Hematopoietic multipotent progenitor cell treated with erythropoietin and hydrocortisone succinate and interleukin-3 and kit ligand, for 15 days (in vitro differentiated cells): Measurements from ENCODE around the gene ZFAND6.
"Not testable (repeated sequence)": the region's sequence is repeated elsewhere in the genome, so short reads cannot be mapped to it uniquely, and the experiment has no call there.

Experiments
- DNase-seq: peaks from one replicate; pipeline ENCODE4 v3.0.0-alpha.2; 2015; ENCODE audit warnings: low spot score

ZFAND6 gene

DNA sequence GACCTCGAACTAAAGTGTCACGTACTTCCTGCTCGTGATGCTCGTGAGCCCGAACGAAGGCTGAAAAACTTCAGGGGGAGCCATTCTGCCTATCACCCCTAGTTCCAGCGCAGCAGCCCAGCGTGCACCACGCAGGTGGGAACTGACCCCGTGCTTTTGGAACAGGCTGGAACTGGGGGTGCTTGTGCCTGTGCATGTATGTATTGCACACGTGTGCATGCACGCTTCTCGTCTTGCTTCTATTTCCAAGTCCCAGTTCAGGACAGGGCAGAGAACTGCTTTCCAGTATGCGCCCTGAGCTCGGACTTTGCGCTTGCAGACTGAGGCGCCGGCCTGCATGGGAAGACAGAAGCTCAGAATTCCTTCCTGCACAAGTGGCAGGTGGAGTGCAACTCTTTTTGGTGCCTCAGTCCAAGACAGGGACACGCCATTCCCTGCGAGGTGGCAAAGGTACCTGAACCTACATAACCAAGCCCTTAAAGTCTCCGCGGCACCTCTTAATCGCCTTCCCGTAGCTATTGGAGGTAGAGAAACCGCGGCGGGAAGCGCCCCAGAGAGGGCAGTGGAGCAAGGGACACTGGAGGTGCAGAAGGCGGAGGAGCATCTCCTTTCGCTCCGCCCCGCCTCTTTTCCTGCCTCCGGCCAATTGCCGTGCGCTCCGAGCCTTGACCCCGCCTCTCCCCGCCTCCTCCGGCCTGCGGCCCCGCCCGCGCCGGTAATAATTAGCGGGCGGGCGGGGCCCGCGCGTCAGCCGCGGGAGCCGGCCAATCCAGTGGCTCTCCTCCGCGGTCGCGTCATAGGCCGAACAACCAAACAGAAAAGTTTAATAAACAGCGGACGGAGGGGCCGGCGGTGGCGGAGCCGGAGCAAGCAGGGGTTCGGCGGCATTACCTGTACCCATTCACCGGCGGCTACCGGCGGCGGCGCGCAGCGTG lies at the start of gene ZFAND6:
ZFAND6 (plus strand) TSS at position 826 of the 935 bp plus-strand sequence. CDS start 60,669 bp downstream, outside the sequence.
- DNase-seq: peak; percentile 96

DNA sequence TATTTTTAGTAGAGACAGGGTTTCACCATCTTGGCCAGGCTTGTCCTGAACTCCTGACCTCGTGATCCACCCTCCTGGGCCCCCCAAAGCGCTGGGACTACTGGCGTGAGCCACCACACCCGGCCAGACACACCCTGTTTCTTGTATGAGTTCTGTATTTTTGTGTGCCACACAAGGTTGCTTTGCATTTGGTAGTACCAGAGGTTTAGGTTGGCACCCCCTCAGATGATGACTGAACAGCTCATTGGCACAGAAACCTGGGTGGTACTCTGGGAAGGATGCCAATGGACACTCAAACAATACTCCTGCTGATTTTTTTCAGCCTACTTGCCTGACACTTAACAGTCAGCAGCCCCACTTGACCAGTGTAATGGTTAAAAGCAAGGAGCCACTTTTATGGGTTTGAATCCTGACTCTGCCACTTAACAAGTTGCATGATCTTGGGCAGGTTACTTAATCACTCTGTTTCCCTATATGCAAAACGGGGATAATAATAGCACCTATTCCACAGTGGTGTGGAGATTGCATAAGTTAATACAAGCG lies 49.3 kb upstream of the ZFAND6 start:
- no peak for DNase-seq

DNA sequence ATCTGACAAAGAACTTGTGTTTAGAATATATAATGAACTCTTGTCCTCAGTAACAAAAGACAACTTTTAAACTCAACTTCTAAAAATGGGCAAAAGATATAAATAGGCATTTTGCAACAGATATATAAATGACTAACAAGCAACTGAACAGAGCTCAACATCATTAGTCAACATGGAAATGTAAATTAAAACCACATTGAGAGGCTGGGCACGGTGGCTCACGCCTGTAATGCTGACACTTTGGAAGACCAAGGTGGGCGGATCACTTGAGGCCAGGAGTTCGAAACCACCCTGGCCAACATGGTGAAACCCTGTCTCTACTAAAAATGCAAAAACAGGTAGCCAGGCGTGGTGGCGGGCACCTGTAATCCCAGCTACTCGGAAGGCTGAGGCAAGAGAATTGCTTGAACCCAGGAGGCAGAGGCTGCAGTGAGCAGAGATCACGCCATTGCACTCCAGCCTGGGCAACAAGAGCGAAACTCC lies 48.4 kb upstream of the ZFAND6 start:
- not testable (repeated sequence) for DNase-seq

DNA sequence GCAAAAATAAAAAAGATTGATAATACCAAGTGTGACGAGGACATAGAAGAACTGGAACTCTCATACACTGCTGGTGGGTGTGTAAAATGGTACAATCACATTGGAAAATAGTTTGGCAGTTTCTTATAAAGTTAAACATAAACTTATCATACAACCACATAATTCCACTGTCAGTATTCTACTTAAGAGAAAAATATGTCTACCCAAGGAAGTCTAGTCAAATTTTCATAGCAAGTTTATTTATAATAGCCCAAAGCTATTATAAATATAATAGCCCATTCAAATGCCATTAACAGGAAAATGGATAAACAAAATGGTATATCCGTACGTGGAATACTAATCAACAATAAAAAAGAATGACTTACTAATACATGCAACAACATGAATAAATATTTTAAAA lies 47.9 kb upstream of the ZFAND6 start:
- DNase-seq: no peak

DNA sequence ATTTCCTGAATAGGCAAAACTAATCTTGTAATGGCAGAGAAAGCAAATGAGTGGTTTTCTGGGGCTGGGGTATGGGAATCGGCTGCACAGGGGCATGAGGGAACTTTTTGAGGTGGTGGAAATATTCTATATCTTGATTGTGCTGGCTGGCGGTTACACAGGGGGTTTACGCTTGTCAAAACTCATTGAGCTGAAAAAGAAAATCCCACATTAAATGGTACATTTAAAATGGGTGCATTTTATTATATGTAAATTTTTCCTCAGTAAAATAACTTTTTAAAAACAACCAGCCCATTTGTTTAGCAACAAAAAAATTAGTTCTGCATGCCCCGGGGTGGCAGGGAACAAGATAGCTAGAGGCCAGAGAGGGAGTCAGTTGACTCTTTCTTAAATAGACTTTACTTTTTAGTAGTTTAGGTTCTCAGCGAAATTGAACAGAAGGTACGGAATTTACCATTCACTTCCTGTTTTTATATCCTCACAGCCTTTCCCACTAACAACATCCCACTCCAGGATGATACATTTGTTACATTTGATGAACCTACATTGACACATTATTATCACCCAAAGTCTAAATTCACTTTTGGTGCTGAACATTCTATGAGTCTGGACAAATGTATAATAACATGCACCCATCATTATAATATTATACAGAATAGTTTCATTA lies 47.3 kb upstream of the ZFAND6 start:
- no peak for DNase-seq

DNA sequence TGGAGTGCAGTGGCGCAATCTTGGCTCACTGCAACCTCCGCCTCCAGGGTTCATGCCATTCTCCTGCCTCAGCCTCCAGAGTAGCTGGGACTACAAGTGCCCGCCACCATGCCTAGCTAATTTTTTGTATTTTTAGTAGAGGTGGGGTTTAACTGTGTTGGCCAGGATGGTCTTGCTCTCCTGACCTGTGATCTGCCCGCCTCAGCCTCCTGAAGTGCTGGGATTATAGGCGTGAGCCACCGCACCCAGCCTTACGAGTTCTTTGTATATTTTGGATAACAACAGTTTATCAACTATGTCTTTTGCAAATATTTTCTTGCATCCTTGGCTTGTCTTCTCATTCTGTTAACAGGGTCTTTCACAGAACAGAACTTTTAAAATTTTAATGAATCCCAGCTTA lies 45.3 kb upstream of the ZFAND6 start:
- not testable (repeated sequence) for DNase-seq

DNA sequence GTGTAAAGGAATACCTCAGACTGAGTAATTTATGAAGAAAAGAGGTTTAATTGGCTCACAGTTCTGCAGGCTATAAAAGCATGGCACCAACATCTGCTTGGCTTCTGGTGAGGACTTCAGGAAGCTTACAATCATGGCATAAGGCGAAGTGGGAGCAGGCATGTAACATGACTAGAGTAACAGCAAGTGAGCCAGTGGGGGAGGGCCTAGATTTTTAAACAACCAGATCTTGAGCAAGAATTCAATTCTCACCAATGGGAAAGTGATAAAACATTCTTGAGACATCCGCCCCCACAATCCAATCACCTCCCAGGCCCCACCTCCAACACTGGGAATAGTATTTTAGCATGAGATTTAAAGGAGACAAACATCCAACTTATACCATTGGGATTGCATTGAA lies 44.3 kb upstream of the ZFAND6 start:
- no peak for DNase-seq

DNA sequence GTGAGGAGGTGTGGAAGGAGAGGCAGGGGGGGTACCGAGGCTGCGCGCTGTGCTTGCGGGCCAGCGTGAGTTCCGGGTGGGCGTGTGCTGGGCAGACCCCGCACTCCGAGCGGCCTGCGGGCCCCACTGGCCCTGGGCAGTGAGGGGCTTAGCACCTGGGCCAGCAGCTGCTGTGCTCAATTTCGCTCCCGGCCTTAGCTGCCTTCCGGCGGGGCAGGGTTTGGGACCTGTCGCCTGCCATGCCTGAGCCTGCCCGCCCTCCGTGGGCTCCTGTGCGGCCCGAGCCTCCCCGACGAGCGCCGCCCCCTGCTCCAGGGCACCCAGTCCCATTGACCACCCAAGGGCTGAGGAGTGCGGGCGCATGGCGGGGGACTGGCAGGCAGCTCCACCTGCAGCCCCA lies 43.0 kb upstream of the ZFAND6 start:
- DNase-seq: not testable (repeated sequence)

DNA sequence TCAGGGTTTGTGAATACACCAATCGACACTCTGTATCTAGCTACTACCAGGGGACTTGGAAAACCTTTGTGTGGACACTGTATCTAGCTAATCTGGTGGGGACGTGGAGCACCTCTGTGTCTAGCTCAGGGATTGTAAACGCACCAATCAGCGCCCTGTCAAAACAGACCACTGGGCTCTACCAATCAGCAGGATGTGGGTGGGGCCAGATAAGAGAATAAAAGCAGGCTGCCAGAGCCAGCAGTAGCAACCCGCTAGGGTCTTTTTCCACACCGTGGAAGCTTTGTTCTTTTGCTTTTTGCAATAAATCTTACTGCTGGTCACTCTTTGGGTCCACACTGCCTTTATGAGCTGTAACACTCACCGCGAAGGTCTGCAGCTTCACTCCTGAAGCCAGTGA lies 42.3 kb upstream of the ZFAND6 start:
- DNase-seq: not testable (repeated sequence)

DNA sequence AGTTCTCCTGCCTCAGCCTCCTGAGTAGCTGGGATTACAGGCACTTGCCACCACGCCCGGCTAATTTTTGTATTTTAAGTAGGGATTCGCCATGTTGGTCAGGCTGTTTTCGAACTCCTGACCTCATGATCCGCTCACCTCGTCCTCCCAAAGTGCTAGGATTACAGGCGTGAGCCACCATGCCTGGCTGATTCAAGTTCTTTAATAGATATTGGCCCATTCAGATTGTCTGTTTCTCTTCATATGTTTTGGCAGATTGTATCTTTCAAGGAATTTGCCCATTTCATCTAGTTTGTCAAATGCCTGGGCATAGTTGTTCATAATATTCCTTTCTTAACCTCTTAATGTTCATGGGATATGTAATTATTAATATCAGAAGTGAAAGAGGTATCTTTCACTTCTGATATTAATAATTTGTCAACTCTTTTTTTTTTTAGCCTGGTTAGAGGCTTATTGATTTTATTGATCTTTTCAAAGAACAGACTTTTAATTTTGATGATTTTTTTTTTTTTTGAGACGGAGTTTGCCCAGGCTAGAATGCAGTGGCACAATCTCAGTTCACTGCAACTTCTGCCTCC lies 40.2 kb upstream of the ZFAND6 start:
- no peak for DNase-seq

DNA sequence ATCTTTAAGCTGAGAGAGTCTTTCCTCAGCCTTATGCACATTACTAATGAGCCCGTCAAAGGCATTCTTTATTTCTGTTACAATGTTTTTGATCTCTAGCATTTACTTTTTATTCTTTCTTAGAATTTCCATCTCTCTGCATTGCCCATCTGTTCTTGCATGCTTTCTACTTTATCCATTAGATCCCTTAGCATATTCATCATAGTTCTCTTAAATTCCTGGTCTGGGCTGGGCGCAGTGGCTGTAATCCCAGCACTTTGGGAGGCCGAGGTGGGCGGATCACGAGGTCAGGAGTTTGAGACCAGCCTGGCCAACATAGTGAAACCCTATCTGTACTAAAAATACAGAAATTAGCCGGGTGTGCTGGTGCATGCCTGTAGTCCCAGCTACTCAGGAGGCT lies 39.3 kb upstream of the ZFAND6 start:
- not testable (repeated sequence) for DNase-seq

DNA sequence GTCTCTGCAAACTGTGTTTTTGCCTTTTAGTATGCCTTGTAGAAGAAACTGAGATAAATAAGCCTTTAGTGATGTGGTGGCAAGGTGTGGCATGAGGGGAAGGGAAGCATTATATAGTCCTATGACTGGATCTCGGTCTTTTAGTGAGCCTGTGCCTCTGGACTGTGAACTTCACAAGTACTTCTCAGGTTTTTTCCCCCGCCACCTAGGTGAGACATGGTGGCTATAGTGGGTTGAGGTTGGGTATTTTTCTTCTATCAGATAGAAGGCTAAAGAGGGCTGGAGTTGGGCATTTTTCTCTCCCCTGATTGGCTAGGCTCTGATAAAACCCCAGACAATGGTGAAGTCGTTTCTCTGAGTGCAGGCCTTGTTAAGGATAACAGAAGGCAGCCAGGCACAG lies 38.7 kb upstream of the ZFAND6 start:
- no peak for DNase-seq

DNA sequence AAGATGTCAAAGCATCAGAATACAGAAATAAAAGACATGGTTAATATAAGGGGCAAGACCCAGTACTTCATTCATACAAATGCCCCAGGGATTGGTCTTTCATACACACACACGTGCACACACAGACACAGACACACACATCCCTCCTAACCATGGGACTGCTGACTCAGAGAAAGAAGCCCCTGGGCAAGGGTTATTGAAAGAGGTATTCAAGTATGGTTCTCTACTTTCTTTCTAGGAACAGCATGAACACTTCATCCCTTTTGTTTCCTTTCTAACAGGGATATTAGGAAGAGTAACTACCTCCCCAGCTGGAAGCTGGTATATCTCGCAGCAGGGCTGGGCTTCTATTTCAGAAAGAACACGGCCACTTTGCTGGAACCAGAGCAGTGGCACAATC lies 33.2 kb upstream of the ZFAND6 start:
- no peak for DNase-seq

DNA sequence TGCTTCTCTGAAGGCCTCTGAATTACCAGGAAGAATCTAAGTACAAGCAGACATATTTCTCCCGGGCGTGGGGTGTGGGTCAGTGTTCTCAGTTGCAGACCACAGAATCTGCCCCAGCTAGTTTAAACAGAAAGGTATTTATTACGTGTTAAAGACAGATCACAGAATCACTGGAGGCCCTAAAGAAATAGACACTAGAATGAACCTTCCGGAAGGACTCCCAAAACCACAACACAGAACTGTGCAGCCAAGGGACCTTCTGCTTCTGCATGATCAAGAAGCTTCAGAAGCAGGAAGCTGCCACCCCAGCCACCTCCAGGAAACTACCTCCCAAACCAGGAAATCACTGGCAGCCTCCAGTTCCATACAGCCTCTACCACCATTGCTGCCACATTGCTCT lies 32.7 kb upstream of the ZFAND6 start:
- DNase-seq: no peak

DNA sequence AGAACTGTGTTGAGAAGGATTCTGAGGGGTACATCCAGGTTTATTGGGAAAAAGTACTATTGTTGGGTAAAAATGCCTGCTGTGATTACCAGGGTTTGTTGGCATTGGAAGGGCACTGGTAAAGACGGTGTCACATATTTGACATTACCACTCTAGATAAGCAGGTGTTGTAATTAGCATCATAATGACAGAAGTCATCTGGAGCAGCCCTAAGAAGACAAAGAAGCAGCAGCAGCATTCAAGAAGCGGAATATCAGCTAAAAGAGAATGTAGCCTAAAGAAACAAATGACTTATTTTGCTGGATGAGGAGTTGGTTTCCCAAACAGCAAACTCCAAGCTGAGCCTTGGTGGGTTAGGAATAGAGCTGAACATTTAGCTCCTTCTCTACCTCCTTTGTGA lies 30.5 kb upstream of the ZFAND6 start:
- no peak for DNase-seq

DNA sequence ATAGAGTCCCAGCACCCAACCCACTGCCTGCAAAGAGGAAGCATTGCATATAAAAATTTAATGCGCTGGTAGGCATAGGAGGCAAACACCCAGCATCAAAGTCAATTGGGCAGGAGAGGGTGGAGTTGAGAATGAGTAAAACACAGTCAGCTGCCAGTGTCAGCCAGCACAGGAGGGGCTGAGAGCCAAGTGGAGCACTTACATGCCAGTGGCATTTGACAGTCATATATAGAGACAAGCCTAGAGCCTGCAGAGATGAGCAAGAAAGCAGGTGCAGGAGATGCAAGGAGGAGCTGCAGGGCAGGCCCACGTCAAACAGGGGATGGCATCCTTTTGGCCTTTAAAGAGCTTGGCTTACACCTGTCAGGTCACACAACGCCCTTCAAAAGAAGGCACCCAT lies 27.6 kb upstream of the ZFAND6 start:
- no peak for DNase-seq

DNA sequence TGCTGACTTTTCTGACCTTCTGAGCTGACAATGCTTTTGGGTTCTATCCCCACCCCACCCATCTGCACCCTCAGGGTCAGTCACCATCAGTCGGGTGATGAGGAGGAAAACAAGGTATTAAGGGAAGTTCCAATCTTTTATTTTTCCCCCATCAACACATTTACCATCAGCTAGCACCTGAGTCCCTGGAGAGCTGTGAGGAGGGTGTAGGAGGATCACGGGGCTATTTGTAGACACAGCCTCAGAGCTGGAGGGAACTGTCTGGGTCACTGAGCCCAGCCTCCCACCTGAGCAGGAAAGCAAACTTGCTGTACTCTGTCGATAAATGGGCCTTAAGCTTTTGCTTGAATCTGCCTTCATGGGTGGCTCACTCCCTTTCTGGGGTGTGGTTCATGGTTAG lies 24.8 kb upstream of the ZFAND6 start:
- DNase-seq: no peak

DNA sequence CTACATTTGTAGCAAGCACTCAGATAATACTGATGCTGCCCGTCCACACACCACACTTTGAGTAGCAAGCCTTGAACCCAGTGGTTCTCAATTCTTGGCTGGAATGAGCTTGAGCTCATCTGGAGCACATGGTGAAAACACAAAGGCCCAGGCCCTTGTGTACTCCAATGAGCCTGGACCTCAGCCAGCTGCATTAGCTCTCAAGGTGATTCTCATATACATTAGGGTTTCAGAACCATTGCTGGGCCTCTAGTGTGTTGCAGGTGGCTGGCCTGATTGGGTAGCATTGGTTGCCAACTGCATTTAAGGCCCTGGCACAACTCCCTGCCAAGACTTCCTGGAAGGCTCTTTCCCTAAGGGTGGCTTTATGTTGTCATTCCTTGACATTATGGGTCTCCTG lies 23.4 kb upstream of the ZFAND6 start:
- no peak for DNase-seq

DNA sequence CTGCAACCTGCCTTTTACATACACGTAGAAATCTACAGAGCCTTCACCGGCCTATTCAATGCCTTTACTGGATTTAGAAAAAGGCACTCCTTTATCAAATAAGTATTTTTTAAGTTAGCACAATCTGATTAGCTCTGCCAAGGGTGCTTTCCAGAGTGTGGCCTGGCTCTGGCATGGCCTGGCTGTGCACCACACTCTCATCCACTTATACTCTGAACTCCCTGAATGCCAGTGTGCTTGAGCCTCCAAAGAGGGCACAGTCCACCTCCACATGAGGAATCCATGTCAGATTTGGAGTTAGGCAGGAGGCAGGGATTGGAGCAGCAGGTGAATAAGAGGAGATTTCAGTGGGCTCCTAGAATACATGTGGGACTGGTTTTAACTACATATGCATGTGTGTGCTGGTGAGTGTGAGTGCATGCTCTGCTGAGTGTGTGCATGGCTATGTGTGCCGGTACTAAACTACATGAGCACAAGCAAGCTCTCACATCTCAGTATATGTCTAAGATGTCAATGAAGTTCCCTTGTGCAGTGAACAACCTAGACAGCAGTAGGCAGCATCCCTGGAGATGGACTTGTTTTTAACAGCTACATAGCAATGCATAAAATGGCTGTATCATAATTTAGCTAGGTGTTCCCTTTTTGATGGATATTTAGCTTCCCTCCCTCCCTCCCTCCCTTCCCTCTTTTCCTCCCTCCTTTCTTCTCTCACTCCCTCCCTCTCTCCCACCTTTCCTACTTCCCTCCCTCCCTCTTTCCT lies 17.8 kb upstream of the ZFAND6 start:
- DNase-seq: no peak

DNA sequence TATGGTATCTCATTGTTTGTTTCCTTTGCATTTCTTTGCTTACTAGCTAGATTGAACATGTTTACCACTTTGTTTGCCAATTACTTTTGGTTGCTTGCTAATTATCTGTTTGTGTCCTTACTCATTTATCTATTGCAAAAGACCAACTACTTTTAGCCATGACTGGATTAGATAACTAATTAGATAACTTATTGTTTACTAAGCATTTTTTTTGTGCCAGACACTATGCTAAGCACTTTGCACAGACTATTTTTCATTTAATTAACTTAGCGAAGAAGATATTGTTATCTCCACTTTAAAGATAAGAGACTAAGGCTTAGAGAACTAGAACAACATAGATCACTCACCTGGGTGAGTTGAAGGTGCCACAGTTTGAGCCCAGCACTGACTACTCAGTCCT lies 16.9 kb upstream of the ZFAND6 start:
- DNase-seq: no peak

DNA sequence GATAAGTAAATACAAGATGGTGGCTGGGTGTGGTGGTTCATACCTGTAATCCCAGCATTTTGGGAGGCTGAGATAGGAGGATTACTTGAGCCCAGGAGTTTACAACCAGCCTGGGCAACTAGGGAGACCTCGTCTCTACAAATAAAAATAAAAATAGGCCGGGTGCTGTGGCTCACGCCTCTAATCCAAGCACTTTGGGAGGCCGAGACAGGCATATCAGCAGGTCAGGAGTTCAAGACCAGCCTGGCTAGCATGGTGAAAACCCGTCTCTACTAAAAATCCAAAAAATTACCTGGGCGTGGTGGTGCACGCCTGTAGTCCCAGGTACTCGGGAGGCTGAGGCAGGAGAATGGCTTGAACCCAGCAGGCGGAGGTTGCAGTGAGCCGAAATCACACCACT lies 14.3 kb upstream of the ZFAND6 start:
- DNase-seq: not testable (repeated sequence)

DNA sequence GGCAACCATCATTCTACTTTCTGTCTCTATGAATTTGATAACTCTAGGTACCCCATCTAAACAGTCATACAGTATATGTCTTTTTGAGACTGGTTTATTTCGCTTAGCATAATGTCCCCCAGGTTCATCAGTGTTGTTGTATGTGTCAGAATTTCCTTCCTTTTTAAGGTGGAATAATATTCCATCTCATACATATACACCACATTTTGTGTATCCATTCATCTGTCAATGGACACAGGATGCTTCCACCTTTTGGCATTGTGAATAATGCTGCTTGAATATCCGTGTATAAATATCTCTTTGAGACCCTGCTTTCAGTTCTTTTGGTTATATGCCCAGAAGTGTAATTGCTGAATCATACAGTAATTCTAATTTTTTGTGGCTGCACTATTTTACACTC lies 10.4 kb upstream of the ZFAND6 start:
- DNase-seq: no peak
